NK-92 (cell line): ENCODE data around the gene FAM50B.

Source experiments
- DNase-seq: peaks from one replicate; lab custom pipeline; 2025; ENCODE audit not compliant: unreplicated experiment; lab: John Stamatoyannopoulos, UW

Gene FAM50B

GRCh38 chr6:3871515-3871914 is 22.3 kb downstream of the FAM50B start:
- DNase-seq: no peak

GRCh38 chr6:3871939-3872338 is 22.8 kb downstream of the FAM50B start:
- DNase-seq: no peak

GRCh38 chr6:3872370-3872854 is 23.2 kb downstream of the FAM50B start:
- DNase-seq: no peak

GRCh38 chr6:3873051-3873450 is 23.9 kb downstream of the FAM50B start:
- no peak for DNase-seq

- DNase-seq: no peak
Measured at GRCh38 chr6:3874069-3874468, 24.9 kb downstream of the FAM50B start.

GRCh38 chr6:3875486-3875885 is 26.3 kb downstream of the FAM50B start:
- DNase-seq: no peak

- DNase-seq: no peak
Measured at GRCh38 chr6:3876101-3876500, 26.9 kb downstream of the FAM50B start.

GRCh38 chr6:3876866-3877265 is 27.7 kb downstream of the FAM50B start:
- DNase-seq: no peak

GRCh38 chr6:3878048-3878666 is 29.0 kb downstream of the FAM50B start:
- no peak for DNase-seq

- no peak for DNase-seq
Measured at GRCh38 chr6:3879194-3879952, 30.2 kb downstream of the FAM50B start.

GRCh38 chr6:3881711-3882421 is 32.7 kb downstream of the FAM50B start:
- no peak for DNase-seq

- no peak for DNase-seq
Measured at GRCh38 chr6:3882431-3882830, 33.3 kb downstream of the FAM50B start.

GRCh38 chr6:3882866-3883265 is 33.7 kb downstream of the FAM50B start:
- DNase-seq: no peak

GRCh38 chr6:3884007-3884745 is 35.0 kb downstream of the FAM50B start:
- no peak for DNase-seq

GRCh38 chr6:3885262-3886036 is 36.3 kb downstream of the FAM50B start:
- no peak for DNase-seq

GRCh38 chr6:3887150-3887700 is 38.1 kb downstream of the FAM50B start:
- no peak for DNase-seq

- no peak for DNase-seq
Measured at GRCh38 chr6:3888153-3888957, 39.2 kb downstream of the FAM50B start.

- DNase-seq: no peak
Measured at GRCh38 chr6:3890047-3890446, 40.9 kb downstream of the FAM50B start.

GRCh38 chr6:3891883-3892282 is 42.7 kb downstream of the FAM50B start:
- no peak for DNase-seq
